Camera-type eye (tissue), 1 donor: ENCODE results near the gene PCLO. TPM values are rescaled to one million over a fixed set of nuclear protein-coding genes. Genes with fewer than 3 reads are reported as not detected.

Experiments
- total RNA-seq: library from RNA; depleted of rRNA; stranded (reverse); fragments of >200 nt; gene quantifications from one replicate; pipeline ENCODE4 v1.2.3, GENCODE V29; 2014

The PCLO gene, protein sequence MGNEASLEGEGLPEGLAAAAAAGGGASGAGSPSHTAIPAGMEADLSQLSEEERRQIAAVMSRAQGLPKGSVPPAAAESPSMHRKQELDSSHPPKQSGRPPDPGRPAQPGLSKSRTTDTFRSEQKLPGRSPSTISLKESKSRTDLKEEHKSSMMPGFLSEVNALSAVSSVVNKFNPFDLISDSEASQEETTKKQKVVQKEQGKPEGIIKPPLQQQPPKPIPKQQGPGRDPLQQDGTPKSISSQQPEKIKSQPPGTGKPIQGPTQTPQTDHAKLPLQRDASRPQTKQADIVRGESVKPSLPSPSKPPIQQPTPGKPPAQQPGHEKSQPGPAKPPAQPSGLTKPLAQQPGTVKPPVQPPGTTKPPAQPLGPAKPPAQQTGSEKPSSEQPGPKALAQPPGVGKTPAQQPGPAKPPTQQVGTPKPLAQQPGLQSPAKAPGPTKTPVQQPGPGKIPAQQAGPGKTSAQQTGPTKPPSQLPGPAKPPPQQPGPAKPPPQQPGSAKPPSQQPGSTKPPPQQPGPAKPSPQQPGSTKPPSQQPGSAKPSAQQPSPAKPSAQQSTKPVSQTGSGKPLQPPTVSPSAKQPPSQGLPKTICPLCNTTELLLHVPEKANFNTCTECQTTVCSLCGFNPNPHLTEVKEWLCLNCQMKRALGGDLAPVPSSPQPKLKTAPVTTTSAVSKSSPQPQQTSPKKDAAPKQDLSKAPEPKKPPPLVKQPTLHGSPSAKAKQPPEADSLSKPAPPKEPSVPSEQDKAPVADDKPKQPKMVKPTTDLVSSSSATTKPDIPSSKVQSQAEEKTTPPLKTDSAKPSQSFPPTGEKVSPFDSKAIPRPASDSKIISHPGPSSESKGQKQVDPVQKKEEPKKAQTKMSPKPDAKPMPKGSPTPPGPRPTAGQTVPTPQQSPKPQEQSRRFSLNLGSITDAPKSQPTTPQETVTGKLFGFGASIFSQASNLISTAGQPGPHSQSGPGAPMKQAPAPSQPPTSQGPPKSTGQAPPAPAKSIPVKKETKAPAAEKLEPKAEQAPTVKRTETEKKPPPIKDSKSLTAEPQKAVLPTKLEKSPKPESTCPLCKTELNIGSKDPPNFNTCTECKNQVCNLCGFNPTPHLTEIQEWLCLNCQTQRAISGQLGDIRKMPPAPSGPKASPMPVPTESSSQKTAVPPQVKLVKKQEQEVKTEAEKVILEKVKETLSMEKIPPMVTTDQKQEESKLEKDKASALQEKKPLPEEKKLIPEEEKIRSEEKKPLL (N-terminal part only)
- 34.6 TPM for total RNA-seq

GRCh38 chr7:83162402-83163256 lies at the start of gene PCLO:
Gene PCLO (minus strand): TSS chr7:83162884. CDS start chr7:83162592, 292 bp downstream.

